Activated T-helper 9 cell treated with anti-CD3 and anti-CD28 coated beads, Interleukin-2, amount 50 U/mL, for 16 hours (primary cell): Measurements from ENCODE around the gene CFAP126.
"Not testable (repeated sequence)": the region's sequence is repeated elsewhere in the genome, so short reads cannot be mapped to it uniquely, and the experiment has no call there.

Experiments used
- DNase-seq: peaks from one replicate; pipeline ENCODE4 v3.0.0-alpha.2; 2020; ENCODE audit warnings: low read depth

CFAP126 gene

GRCh38 chr1:161381707-161382106 lies 14.0 kb upstream of the CFAP126 start:
- no peak for DNase-seq

- DNase-seq: no peak
Observed at GRCh38 chr1:161379071-161379470, 11.4 kb upstream of the CFAP126 start.

GRCh38 chr1:161378014-161378413 lies 10.3 kb upstream of the CFAP126 start:
- no peak for DNase-seq

- DNase-seq: no peak
Observed at GRCh38 chr1:161374373-161374772, 6.7 kb upstream of the CFAP126 start.

GRCh38 chr1:161373442-161373841 lies 5.8 kb upstream of the CFAP126 start:
- no peak for DNase-seq

GRCh38 chr1:161365207-161365606 lies 2.5 kb downstream of the CFAP126 start:
- DNase-seq: no peak

- DNase-seq: no peak
Observed at GRCh38 chr1:161364332-161364731, 3.3 kb downstream of the CFAP126 start.

GRCh38 chr1:161359291-161359690 lies 8.4 kb downstream of the CFAP126 start:
- DNase-seq: no peak

- DNase-seq: no peak
Observed at GRCh38 chr1:161357073-161357472, 10.6 kb downstream of the CFAP126 start.

- DNase-seq: no peak
Observed at GRCh38 chr1:161351482-161351881, 16.2 kb downstream of the CFAP126 start.

GRCh38 chr1:161350671-161351070 lies 17.0 kb downstream of the CFAP126 start:
- no peak for DNase-seq

- DNase-seq: no peak
Observed at GRCh38 chr1:161342821-161343220, 24.9 kb downstream of the CFAP126 start.

GRCh38 chr1:161342177-161342576 lies 25.5 kb downstream of the CFAP126 start:
- DNase-seq: no peak

- DNase-seq: no peak
Observed at GRCh38 chr1:161335796-161336195, 31.9 kb downstream of the CFAP126 start.

GRCh38 chr1:161333166-161333565 lies 34.5 kb downstream of the CFAP126 start:
- DNase-seq: no peak

- DNase-seq: no peak
Observed at GRCh38 chr1:161330346-161330745, 37.3 kb downstream of the CFAP126 start.

GRCh38 chr1:161324020-161324419 lies 43.7 kb downstream of the CFAP126 start:
- no peak for DNase-seq

- not testable (repeated sequence) for DNase-seq
Observed at GRCh38 chr1:161315841-161316674, 51.6 kb downstream of the CFAP126 start.
